GM23338 (cell line): Measurements from ENCODE around the gene CD80. TPM values are rescaled to one million over a fixed set of nuclear protein-coding genes. Genes with fewer than 3 reads are reported as not detected.

ENCODE experiments used
- ATAC-seq: fragments of 200-7000 bp; cut with Tn5 transposase; 3 replicates; pipeline ENCODE4 v1.9.1; 2020
- DNase-seq: peaks from one replicate; pipeline ENCODE4 v3.0.0-alpha.2; 2015; ENCODE audit warnings: low spot score
- H2AFZ ChIP-seq: fragments of 200-600 bp; sonication (generic); 2 replicates; pipeline ENCODE4 v1.8.0; 2016; ENCODE audit warnings: antibody characterized with exemption, mild to moderate bottlenecking, moderate library complexity
- H3F3A ChIP-seq: fragments of 200-600 bp; sonication (generic); replicated peaks from 2 replicates; pipeline ENCODE4 v1.8.0; 2017; ENCODE audit warnings: antibody characterized with exemption, mixed run types, low read depth
- H3K27ac ChIP-seq: fragments of 200-600 bp; sonication (generic); 2 replicates; pipeline ENCODE4 v1.6.1; 2016; ENCODE audit warnings: low read depth
- H3K27me3 ChIP-seq: fragments of 200-600 bp; sonication (generic); 2 replicates; pipeline ENCODE4 v1.8.0; 2016; ENCODE audit warnings: mild to moderate bottlenecking, mixed run types, moderate library complexity; ENCODE audit not compliant: insufficient read depth
- H3K36me3 ChIP-seq: fragments of 200-600 bp; sonication (generic); 2 replicates; pipeline ENCODE4 v1.8.0; 2016; ENCODE audit warnings: mild to moderate bottlenecking; ENCODE audit not compliant: insufficient read depth
- H3K4me1 ChIP-seq: fragments of 200-600 bp; sonication (generic); 2 replicates; pipeline ENCODE4 v1.8.0; 2016; ENCODE audit warnings: mild to moderate bottlenecking, moderate library complexity; ENCODE audit not compliant: insufficient read depth
- H3K4me2 ChIP-seq: fragments of 200-600 bp; sonication (generic); 2 replicates; pipeline ENCODE4 v1.7.1; 2017; ENCODE audit warnings: mixed run types
- H3K4me3 ChIP-seq: fragments of 200-600 bp; sonication (generic); 2 replicates; pipeline ENCODE4 v1.6.1; 2016; ENCODE audit warnings: mixed run types
- H3K79me2 ChIP-seq: fragments of 200-600 bp; sonication (generic); replicated peaks from 2 replicates; pipeline ENCODE4 v1.8.0; 2017; ENCODE audit warnings: mild to moderate bottlenecking; ENCODE audit not compliant: insufficient read depth
- H3K9me2 ChIP-seq: fragments of 200-600 bp; sonication (generic); 2 replicates; pipeline ENCODE4 v1.8.0; 2017; ENCODE audit not compliant: insufficient read depth
- H4K20me1 ChIP-seq: fragments of 200-600 bp; sonication (generic); replicated peaks from 2 replicates; pipeline ENCODE4 v1.8.0; 2017; ENCODE audit warnings: mild to moderate bottlenecking; ENCODE audit not compliant: insufficient read depth
- H3K27ac Mint-ChIP-seq: 2 replicates; pipeline ENCODE4 v1.8.0; 2020; ENCODE audit warnings: inconsistent platforms, mild to moderate bottlenecking, moderate library complexity, mixed read lengths
- H3K27me3 Mint-ChIP-seq: 3 replicates; pipeline ENCODE4 v1.8.0; 2022; ENCODE audit warnings: low read depth, mild to moderate bottlenecking, moderate library complexity, mixed read lengths, inconsistent platforms; ENCODE audit not compliant: insufficient read depth, poor library complexity
- H3K36me3 Mint-ChIP-seq: 3 replicates; pipeline ENCODE4 v1.8.0; 2021; ENCODE audit warnings: low read depth, mild to moderate bottlenecking, inconsistent platforms, moderate library complexity, mixed read lengths
- H3K4me1 Mint-ChIP-seq: 3 replicates; pipeline ENCODE4 v1.8.0; 2020; ENCODE audit warnings: mild to moderate bottlenecking, inconsistent platforms, mixed read lengths
- H3K4me3 Mint-ChIP-seq: 3 replicates; pipeline ENCODE4 v1.8.0; 2021; ENCODE audit warnings: moderate library complexity, mild to moderate bottlenecking, inconsistent platforms, mixed read lengths
- H3K9me3 Mint-ChIP-seq: 3 replicates; pipeline ENCODE4 v1.8.0; 2020; ENCODE audit warnings: moderate library complexity, mild to moderate bottlenecking, inconsistent platforms, mixed read lengths
- CREB1 ChIP-seq: fragments of 250-450 bp; sonication (Bioruptor Pico); IDR thresholded peaks from 2 replicates; pipeline ENCODE4 v1.5.0; 2020; ENCODE audit warnings: low read depth, mild to moderate bottlenecking, moderate library complexity
- EZH2 ChIP-seq: fragments of 200-600 bp; sonication (generic); IDR thresholded peaks from one replicate; pipeline ENCODE4 v1.8.0; 2017; ENCODE audit warnings: antibody characterized with exemption, mild to moderate bottlenecking, low read depth; ENCODE audit not compliant: unreplicated experiment
- EZH2phosphoT487 ChIP-seq: fragments of 200-600 bp; sonication (generic); IDR thresholded peaks from one replicate; pipeline ENCODE4 v1.8.1; 2018; ENCODE audit warnings: antibody characterized with exemption; ENCODE audit not compliant: unreplicated experiment
- JUNB ChIP-seq: IDR thresholded peaks from one replicate; pipeline ENCODE4 v1.6.1; 2016; ENCODE audit warnings: antibody characterized with exemption; ENCODE audit not compliant: unreplicated experiment
- NANOG ChIP-seq: IDR thresholded peaks from 2 replicates; pipeline ENCODE4 v1.6.1; 2016; ENCODE audit warnings: antibody characterized with exemption, borderline replicate concordance
- POLR2AphosphoS5 ChIP-seq: IDR thresholded peaks from 2 replicates; pipeline ENCODE4 v1.6.1; 2016; ENCODE audit warnings: antibody characterized with exemption, low read depth
- STAT1 ChIP-seq: IDR thresholded peaks from one replicate; pipeline ENCODE4 v1.6.1; 2016; ENCODE audit warnings: antibody characterized with exemption; ENCODE audit not compliant: unreplicated experiment
- ZNF114 ChIP-seq: fragments of 250-450 bp; sonication (Bioruptor Pico); IDR thresholded peaks from 2 replicates; pipeline ENCODE4 v1.5.0; 2020; ENCODE audit warnings: mild to moderate bottlenecking, moderate library complexity
- ZNF331 ChIP-seq: fragments of 250-450 bp; sonication (Bioruptor Pico); IDR thresholded peaks from 2 replicates; pipeline ENCODE4 v1.5.0; 2020; ENCODE audit warnings: low read depth, mild to moderate bottlenecking, moderate library complexity
- ZNF462 ChIP-seq: fragments of 250-450 bp; sonication (Bioruptor Pico); IDR thresholded peaks from 2 replicates; pipeline ENCODE4 v1.5.0; 2020; ENCODE audit warnings: mild to moderate bottlenecking, moderate library complexity
- polyA plus RNA-seq: library from polyadenylated mRNA; unstranded; fragments of >200 nt; fragmentation: Nextera tagmentation; extraction: Ambion mirVana; gene quantifications from 2 replicates; pipeline ENCODE4 v1.2.1, GENCODE V29; 2016
- total RNA-seq: library from RNA; depleted of rRNA; stranded (reverse); fragments of >200 nt; shearing (Covaris generic); gene quantifications from 2 replicates; pipeline ENCODE4 v1.2.3, GENCODE V29; 2014
- TF ChIP-seq, protein P1 (sequence below): IDR thresholded peaks from 2 replicates; pipeline ENCODE4 v1.6.1; 2016; ENCODE audit warnings: antibody characterized with exemption

Gene CD80
- total and polyA plus RNA-seq, 2 experiments from 2014 or later, result not detected

DNA sequence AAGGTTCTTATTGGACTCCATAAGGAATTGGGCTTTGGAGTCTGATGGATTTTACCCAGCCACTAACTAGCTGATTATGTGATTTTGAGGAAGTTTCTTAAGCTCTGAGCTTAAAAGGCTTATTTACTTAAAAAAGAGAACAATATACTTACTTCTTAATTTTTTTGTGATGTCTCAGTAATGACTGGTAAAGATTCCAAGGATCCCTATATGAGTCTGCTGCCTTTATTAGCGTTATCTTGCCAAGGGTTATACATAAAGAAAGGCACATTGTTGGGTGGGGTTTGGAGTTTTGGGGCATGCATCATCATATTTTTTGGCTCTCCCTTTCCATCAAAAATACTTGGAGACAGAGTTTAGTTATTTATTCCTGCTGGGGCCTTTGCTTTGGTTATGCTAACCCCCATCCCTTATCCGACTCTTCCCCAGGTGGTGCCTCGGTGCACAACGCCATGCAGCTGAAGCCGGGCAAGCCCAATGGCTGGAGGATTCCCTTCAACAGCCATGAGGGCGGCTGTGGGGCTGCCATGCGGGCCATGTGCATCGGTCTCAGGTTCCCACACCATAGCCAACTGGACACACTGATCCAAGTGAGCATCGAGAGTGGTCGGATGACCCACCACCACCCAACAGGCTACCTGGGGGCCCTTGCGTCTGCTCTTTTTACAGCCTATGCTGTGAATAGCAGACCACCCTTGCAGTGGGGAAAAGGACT is 26.6 kb upstream of the CD80 start:
- Mint-ChIP-seq H3K4me3 (no peak overlapping the region), H3K9me3 (peaks cover 2% of the 10 kb centered on the region; the same call in 2 of the 3 replicates), H3K27ac (no peak overlapping the region), H3K27me3 (peaks cover 4% of the 10 kb centered on the region), H3K36me3 (peaks cover 10% of the 10 kb centered on the region; the same call in 1 of the 3 replicates), H3K4me1 (peaks cover 16% of the 10 kb centered on the region)
- no peaks in the 10 kb centered on the region for H3K79me2 ChIP-seq
- no peak for DNase-seq
- H3K27ac ChIP-seq, result no peak overlapping the region
- H4K20me1 ChIP-seq, result no peaks in the 10 kb centered on the region
- H3K4me1 ChIP-seq, result peaks cover 11% of the 10 kb centered on the region
- H3K9me2 ChIP-seq, result 0 out of 2 replicates have a peak, but pooled peaks cover 3% of the 10 kb centered on the region
- ATAC-seq, result no peak
- no peak overlapping the region for H3K4me2 ChIP-seq
- H2AFZ ChIP-seq, result no peak overlapping the region
- no peaks in the 10 kb centered on the region for H3K27me3 ChIP-seq
- H3F3A ChIP-seq, result no peaks in the 10 kb centered on the region
- no peaks in the 10 kb centered on the region for H3K36me3 ChIP-seq
- TF ChIP-seq, protein P1, sequence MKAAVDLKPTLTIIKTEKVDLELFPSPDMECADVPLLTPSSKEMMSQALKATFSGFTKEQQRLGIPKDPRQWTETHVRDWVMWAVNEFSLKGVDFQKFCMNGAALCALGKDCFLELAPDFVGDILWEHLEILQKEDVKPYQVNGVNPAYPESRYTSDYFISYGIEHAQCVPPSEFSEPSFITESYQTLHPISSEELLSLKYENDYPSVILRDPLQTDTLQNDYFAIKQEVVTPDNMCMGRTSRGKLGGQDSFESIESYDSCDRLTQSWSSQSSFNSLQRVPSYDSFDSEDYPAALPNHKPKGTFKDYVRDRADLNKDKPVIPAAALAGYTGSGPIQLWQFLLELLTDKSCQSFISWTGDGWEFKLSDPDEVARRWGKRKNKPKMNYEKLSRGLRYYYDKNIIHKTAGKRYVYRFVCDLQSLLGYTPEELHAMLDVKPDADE, result no peak
- TF ChIP-seq POLR2AphosphoS5, result no peak
- no peak for TF ChIP-seq NANOG
- TF ChIP-seq EZH2, result no peak
- TF ChIP-seq STAT1, result no peak
- TF ChIP-seq ZNF462 (CRISPR knock-in tag), result no peak
- TF ChIP-seq CREB1 (CRISPR knock-in tag), result no peak
- TF ChIP-seq EZH2phosphoT487, result no peak
- TF ChIP-seq JUNB, result no peak
- no peak for TF ChIP-seq ZNF114 (CRISPR knock-in tag)
- no peak for TF ChIP-seq ZNF331
- no peak overlapping the region for H3K4me3 ChIP-seq
